Measurements from ENCODE around the gene ARHGEF1.

ARHGEF1 gene

GRCh38 chr19:41934849-41935374 is 51.9 kb downstream of the ARHGEF1 start (continued):
- no peak for TF ChIP-seq ZNF645 (tag by site-specific recombination; IDR thresholded peaks at IDR 0.05)
- no peak for TF ChIP-seq PRDM1 (tag by site-specific recombination; IDR thresholded peaks at IDR 0.05)
- TF ChIP-seq ZNF664 (tag by site-specific recombination; IDR thresholded peaks at IDR 0.05) = no peak
- TF ChIP-seq HIC1 (tag by site-specific recombination; IDR thresholded peaks at IDR 0.05) = no peak
- TF ChIP-seq ZXDB (tag by site-specific recombination; IDR thresholded peaks at IDR 0.05) = no peak
- no peak for TF ChIP-seq ZNF488 (tag by site-specific recombination; IDR thresholded peaks at IDR 0.05)
- TF ChIP-seq ZNF280D (tag by site-specific recombination; IDR thresholded peaks at IDR 0.05) = no peak
- no peak for TF ChIP-seq ZNF639 (tag by site-specific recombination; IDR thresholded peaks at IDR 0.05)
- TF ChIP-seq WT1 (tag by site-specific recombination; IDR thresholded peaks at IDR 0.05) = no peak
- TF ChIP-seq SALL2 (tag by site-specific recombination; IDR thresholded peaks at IDR 0.05; ENCODE audit: borderline replicate concordance) = peak; percentile 83; the same call in 1 of the 2 replicates
- TF ChIP-seq BCL11A (tag by site-specific recombination; IDR thresholded peaks at IDR 0.05; ENCODE audit: low read depth) = peak; percentile 66; the same call in 1 of the 2 replicates
- TF ChIP-seq ZNF366 (tag by site-specific recombination; conservative IDR thresholded peaks at IDR 0.05) = peak; percentile 70; the same call in 1 of the 2 replicates
- TF ChIP-seq ZSCAN16 (tag by site-specific recombination; IDR thresholded peaks at IDR 0.05) = no peak
- TF ChIP-seq ZFP37 (tag by site-specific recombination; IDR thresholded peaks at IDR 0.05) = no peak
- no peak for TF ChIP-seq REPIN1 (tag by site-specific recombination; IDR thresholded peaks at IDR 0.05; ENCODE audit: low read depth)
- TF ChIP-seq ZNF624 (tag by site-specific recombination; IDR thresholded peaks at IDR 0.05) = no peak
- TF ChIP-seq ZBTB10 (tag by site-specific recombination; IDR thresholded peaks at IDR 0.05) = peak; percentile 40; the same call in 1 of the 2 replicates
- no peak for TF ChIP-seq ZNF776 (tag by site-specific recombination; IDR thresholded peaks at IDR 0.05; ENCODE audit: borderline replicate concordance)
- TF ChIP-seq ZSCAN30 (tag by site-specific recombination; IDR thresholded peaks at IDR 0.05) = 0 out of 2 replicates have a peak, but pooled peaks have one; percentile 13
- TF ChIP-seq KLF17 (tag by site-specific recombination; IDR thresholded peaks at IDR 0.05) = peak; percentile 20; the same call in 1 of the 2 replicates
- TF ChIP-seq ZNF280C (tag by site-specific recombination; IDR thresholded peaks at IDR 0.05) = no peak
- no peak for TF ChIP-seq ZNF18 (tag by site-specific recombination; IDR thresholded peaks at IDR 0.05)
